HepG2 (cell line): ENCODE data around the gene TMEM39A. TPM values are rescaled to one million over a fixed set of nuclear protein-coding genes. Genes with fewer than 3 reads are reported as not detected.

Experiments used
- ATAC-seq: fragments of 200-7000 bp; cut with Tn5 transposase; 3 replicates; pipeline ENCODE4 v1.9.1; 2020; ENCODE audit warnings: mild to moderate bottlenecking, moderate library complexity
- BruUV-seq: library from RNA; stranded (reverse); fragments of 400-500 nt; replicated peaks from 2 replicates; lab custom pipeline; 2021; lab: Mats Ljungman, UMichigan
- CTCF ChIA-PET: fragments of 300-600 bp; formaldehyde crosslinking; extraction: SDS; loops from one replicate; lab custom pipeline; 2021; ENCODE audit warnings: low total read pairs, inconsistent platforms, low intra/inter-chr PET ratio; lab: Yijun Ruan, JAX
- POLR2A ChIA-PET: fragments of 350-600 bp; sonication (Branson Sonifier 250); formaldehyde crosslinking; loops from one replicate; lab custom pipeline; 2020; ENCODE audit warnings: antibody characterized with exemption, inconsistent platforms; lab: Yijun Ruan, JAX
- DNase-seq: peaks from one replicate; pipeline ENCODE4 v3.0.0-alpha.2; 2015; ENCODE audit warnings: low spot score
- FAIRE-seq: peaks from 3 replicates; lab custom pipeline; 2011; peaks lifted over from hg19 to GRCh38; lab: Jason Lieb, UNC
- H2AFZ ChIP-seq: one replicate; pipeline ENCODE4 v1.6.1; 2011; ENCODE audit warnings: low read length, inconsistent platforms
- H3K27ac ChIP-seq: fragments of 300-600 bp; 3 replicates; pipeline ENCODE4 v1.8.0; 2011; ENCODE audit warnings: mixed run types, mild to moderate bottlenecking, mixed read lengths, low read length, inconsistent platforms; ENCODE audit not compliant: insufficient read depth; ENCODE audit errors: extremely low read length
- H3K27me3 ChIP-seq, 2 experiments: fragments of 200-600 bp in 1 of 2; 2 replicates in 1 of 2; 3 replicates in 1 of 2; pipeline versions ENCODE4 v1.6.0 to v1.8.0; 2011; ENCODE audit warnings: low read length in 2 of 2, mild to moderate bottlenecking in 2 of 2, moderate library complexity in 2 of 2, inconsistent platforms in 1 of 2; ENCODE audit not compliant: insufficient read depth in 2 of 2, control insufficient read depth in 1 of 2
- H3K36me3 ChIP-seq, 2 experiments: fragments of 200-600 bp in 1 of 2; replicated peaks in 1 of 2; 2 replicates in 1 of 2; 3 replicates in 1 of 2; pipeline versions ENCODE4 v1.5.1 to v1.8.0; 2011; ENCODE audit warnings: low read length in 2 of 2, inconsistent platforms in 1 of 2; ENCODE audit not compliant: insufficient read depth in 2 of 2, control insufficient read depth in 1 of 2
- H3K4me1 ChIP-seq: 2 replicates; pipeline ENCODE4 v1.5.1; 2012; ENCODE audit warnings: low read length, inconsistent platforms; ENCODE audit not compliant: insufficient read depth
- H3K4me2 ChIP-seq: 2 replicates; pipeline ENCODE4 v1.6.0; 2011; ENCODE audit warnings: low read depth, low read length, inconsistent platforms
- H3K4me3 ChIP-seq, 3 experiments: fragments of 200-600 bp in 1 of 3; sonication (generic), shearing (Covaris generic) in 1 of 3; replicated peaks in 1 of 3; 2 replicates each; pipeline ENCODE4 v1.5.1; 2011 to 2016; ENCODE audit warnings: low read length in 3 of 3, inconsistent platforms in 2 of 3, low read depth in 2 of 3, mild to moderate bottlenecking in 2 of 3, control low read depth in 1 of 3, mixed read lengths in 1 of 3; ENCODE audit not compliant: insufficient read depth in 1 of 3
- H3K79me2 ChIP-seq: one replicate; pipeline ENCODE4 v1.6.1; 2011; ENCODE audit warnings: low read length, inconsistent platforms; ENCODE audit not compliant: insufficient read depth
- H3K9ac ChIP-seq: 2 replicates; pipeline ENCODE4 v1.6.0; 2011; ENCODE audit warnings: mild to moderate bottlenecking, low read depth, low read length, inconsistent platforms; ENCODE audit not compliant: insufficient read depth
- H3K9me3 ChIP-seq: 2 replicates; pipeline ENCODE4 v1.5.1; 2012; ENCODE audit warnings: mild to moderate bottlenecking, low read length
- H4K20me1 ChIP-seq: 2 replicates; pipeline ENCODE4 v1.6.0; 2011; ENCODE audit warnings: inconsistent platforms, mild to moderate bottlenecking, low read length, moderate library complexity; ENCODE audit not compliant: insufficient read depth
- NFKB2 ChIP-seq: sonication (generic); formaldehyde crosslinking; IDR thresholded peaks from 2 replicates; pipeline ENCODE4 v1.4.0; 2020; ENCODE audit warnings: missing genetic modification reagents, borderline replicate concordance
- STAG1 ChIP-seq: sonication (generic); formaldehyde crosslinking; IDR thresholded peaks from 2 replicates; pipeline ENCODE4 v1.4.0; 2020; ENCODE audit warnings: missing genetic modification reagents
- ZBTB25 ChIP-seq: IDR thresholded peaks from 2 replicates; pipeline ENCODE4 v1.6.1; 2018; ENCODE audit warnings: missing genetic modification reagents
- ZNF839 ChIP-seq: sonication (generic); formaldehyde crosslinking; IDR thresholded peaks from 2 replicates; pipeline ENCODE4 v1.4.0; 2020; ENCODE audit warnings: missing genetic modification reagents, mild to moderate bottlenecking, borderline replicate concordance
- WGBS: methylation state at CpG from one replicate; pipeline ENCODE4 v1.1.6; 2017; ENCODE audit warnings: low lambda C conversion rate; 5-methylcytosine and 5-hydroxymethylcytosine counted together
- in situ Hi-C: cut with HindIII; loops from 2 replicates; pipeline ENCODE4 v1.10.0; 2017; ENCODE audit warnings: low pct_unique_long_range_greater_than_20kb; ENCODE audit not compliant: extremely low pct_ligation_motif_present
- intact Hi-C: fragments of 100-400 bp; cut with micrococcal nuclease; formaldehyde crosslinking; loops from one replicate; pipeline ENCODE4 v1.10.0; 2022; ENCODE audit not compliant: unreplicated experiment
- polyA plus RNA-seq, 8 experiments: library from polyadenylated mRNA; depleted of rRNA in 3 of 8; stranded (reverse) in 7 of 8; unstranded in 1 of 8; fragments of >200 nt; fragmentation: Illumina TruSeq in 4 of 8; extraction: Trizol in 4 of 8; gene quantifications; 2 replicates each; pipeline versions ENCODE4 v1.2.1 to v1.2.3, GENCODE V29; 2011 to 2016; ENCODE audit warnings: low read depth in 4 of 8, missing spikeins in 1 of 8, mixed read lengths in 1 of 8; ENCODE audit not compliant: insufficient read depth in 1 of 8
- total RNA-seq, 5 experiments: library from RNA; depleted of rRNA; stranded (reverse); fragments of >200 nt; fragmentation: Illumina TruSeq; extraction: Trizol; gene quantifications; 2 replicates each; pipeline ENCODE4 v1.2.3, GENCODE V29; 2016; ENCODE audit warnings: low read depth in 1 of 5
- TF ChIP-seq, protein P1 (sequence below): sonication (generic); formaldehyde crosslinking; IDR thresholded peaks from 2 replicates; pipeline ENCODE4 v1.8.0; 2023; ENCODE audit warnings: mild to moderate bottlenecking, missing genetic modification reagents
- TF ChIP-seq, protein P2 (sequence below): sonication (generic); formaldehyde crosslinking; IDR thresholded peaks from 2 replicates; pipeline ENCODE4 v1.5.0; 2020; ENCODE audit warnings: mild to moderate bottlenecking, missing genetic modification reagents, moderate library complexity

The TMEM39A gene
- total and polyA plus RNA-seq, 2 of the 13 experiments (the other 11 are each of a cell fraction or from before 2014, with no cell fraction given): 55.8 to 64.9 TPM

- no peaks in the 10 kb centered on the region for H3K79me2 ChIP-seq
- ChIA-PET POLR2A (no interaction called here), CTCF (interaction anchor here (0.9 kb wide), 1 partner anchor 179 kb away, joined by 4 read pairs; the partner anchor contains the start of gene CD80)
- no peaks in the 10 kb centered on the region for H3K27me3 ChIP-seq
- DNase-seq (no peak), FAIRE-seq (no peak), ATAC-seq (peak; percentile 77)
- no peak overlapping the region for H3K4me3 ChIP-seq
- H3K4me2 ChIP-seq: no peak overlapping the region
- in situ Hi-C loops: no loop called here
- no peaks in the 10 kb centered on the region for H3K4me1 ChIP-seq
- no peaks in the 10 kb centered on the region for H3K9me3 ChIP-seq
- BruUV-seq: no TSS peak
- intact Hi-C loops: no loop called here
- H3K9ac ChIP-seq: no peak overlapping the region
- no peaks in the 10 kb centered on the region for H4K20me1 ChIP-seq
- H2AFZ ChIP-seq: no peak overlapping the region
- H3K36me3 ChIP-seq: no peaks in the 10 kb centered on the region
- TF ChIP-seq ZNF839 (CRISPR knock-in tag) (no peak), ZBTB25 (CRISPR knock-in tag) (no peak), STAG1 (CRISPR knock-in tag) (peak; percentile 45), NFKB2 (CRISPR knock-in tag) (no peak)
- TF ChIP-seq, protein P1, sequence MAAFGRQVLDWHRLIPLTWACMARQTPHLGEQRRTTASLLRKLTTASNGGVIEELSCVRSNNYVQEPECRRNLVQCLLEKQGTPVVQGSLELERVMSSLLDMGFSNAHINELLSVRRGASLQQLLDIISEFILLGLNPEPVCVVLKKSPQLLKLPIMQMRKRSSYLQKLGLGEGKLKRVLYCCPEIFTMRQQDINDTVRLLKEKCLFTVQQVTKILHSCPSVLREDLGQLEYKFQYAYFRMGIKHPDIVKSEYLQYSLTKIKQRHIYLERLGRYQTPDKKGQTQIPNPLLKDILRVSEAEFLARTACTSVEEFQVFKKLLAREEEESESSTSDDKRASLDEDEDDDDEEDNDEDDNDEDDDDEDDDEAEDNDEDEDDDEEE (CRISPR knock-in tag): no peak
- TF ChIP-seq, protein P2, sequence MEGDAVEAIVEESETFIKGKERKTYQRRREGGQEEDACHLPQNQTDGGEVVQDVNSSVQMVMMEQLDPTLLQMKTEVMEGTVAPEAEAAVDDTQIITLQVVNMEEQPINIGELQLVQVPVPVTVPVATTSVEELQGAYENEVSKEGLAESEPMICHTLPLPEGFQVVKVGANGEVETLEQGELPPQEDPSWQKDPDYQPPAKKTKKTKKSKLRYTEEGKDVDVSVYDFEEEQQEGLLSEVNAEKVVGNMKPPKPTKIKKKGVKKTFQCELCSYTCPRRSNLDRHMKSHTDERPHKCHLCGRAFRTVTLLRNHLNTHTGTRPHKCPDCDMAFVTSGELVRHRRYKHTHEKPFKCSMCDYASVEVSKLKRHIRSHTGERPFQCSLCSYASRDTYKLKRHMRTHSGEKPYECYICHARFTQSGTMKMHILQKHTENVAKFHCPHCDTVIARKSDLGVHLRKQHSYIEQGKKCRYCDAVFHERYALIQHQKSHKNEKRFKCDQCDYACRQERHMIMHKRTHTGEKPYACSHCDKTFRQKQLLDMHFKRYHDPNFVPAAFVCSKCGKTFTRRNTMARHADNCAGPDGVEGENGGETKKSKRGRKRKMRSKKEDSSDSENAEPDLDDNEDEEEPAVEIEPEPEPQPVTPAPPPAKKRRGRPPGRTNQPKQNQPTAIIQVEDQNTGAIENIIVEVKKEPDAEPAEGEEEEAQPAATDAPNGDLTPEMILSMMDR: peak; percentile 41
- TF ChIP-seq, all 625 proteins: peak for 2
- whole genome bisulfite sequencing: 12% methylated on average over 3 of the region's 3 CpGs
- H3K27ac ChIP-seq: no peak overlapping the region
Observed at GRCh38 chr3:119380697-119381096, 82.7 kb downstream of the TMEM39A start.

Other genes starting within 250 kb of the TMEM39A start
- 23.8 and 29.0 TPM in 2 replicates for gene B4GALT4, start 222.7 kb downstream of the TMEM39A start, total RNA-seq (2016; rRNA removed; fragmentation: Illumina TruSeq; extraction: Trizol)
- 15.1 and 16.9 TPM in 2 replicates for gene B4GALT4, start 222.7 kb downstream of the TMEM39A start, polyA plus RNA-seq (2011; rRNA removed)
- gene ARHGAP31, start 169.2 kb downstream of the TMEM39A start, total RNA-seq (2016; rRNA removed; fragmentation: Illumina TruSeq; extraction: Trizol): not detected in 2 replicates
- not detected in 2 replicates for gene ARHGAP31, start 169.2 kb downstream of the TMEM39A start, polyA plus RNA-seq (2011; rRNA removed)
- gene POGLUT1, start 5.3 kb upstream of the TMEM39A start, total RNA-seq (2016; rRNA removed; fragmentation: Illumina TruSeq; extraction: Trizol): 14.2 and 22.9 TPM in 2 replicates
- gene POGLUT1, start 5.3 kb upstream of the TMEM39A start, polyA plus RNA-seq (2011; rRNA removed): 12.9 and 15.3 TPM in 2 replicates
- gene TIMMDC1, start 34.9 kb upstream of the TMEM39A start, total RNA-seq (2016; rRNA removed; fragmentation: Illumina TruSeq; extraction: Trizol): 77.8 and 78.2 TPM in 2 replicates
- gene TIMMDC1, start 34.9 kb upstream of the TMEM39A start, polyA plus RNA-seq (2011; rRNA removed): 41.9 and 50.0 TPM in 2 replicates
- not detected in 2 replicates for gene CD80, start 96.0 kb upstream of the TMEM39A start, total RNA-seq (2016; rRNA removed; fragmentation: Illumina TruSeq; extraction: Trizol)
- not detected in 2 replicates for gene CD80, start 96.0 kb upstream of the TMEM39A start, polyA plus RNA-seq (2011; rRNA removed)
- gene ADPRH, start 115.9 kb upstream of the TMEM39A start, total RNA-seq (2016; rRNA removed; fragmentation: Illumina TruSeq; extraction: Trizol): 0.15 TPM in 1 of 2 replicates, not detected in the other
- gene ADPRH, start 115.9 kb upstream of the TMEM39A start, polyA plus RNA-seq (2011; rRNA removed): 0.01 and 0.07 TPM in 2 replicates
- 0.11 TPM in 1 of 2 replicates, not detected in the other for gene PLA1A, start 134.3 kb upstream of the TMEM39A start, total RNA-seq (2016; rRNA removed; fragmentation: Illumina TruSeq; extraction: Trizol)
- gene PLA1A, start 134.3 kb upstream of the TMEM39A start, polyA plus RNA-seq (2011; rRNA removed): 0.16 and 0.18 TPM in 2 replicates
- 0.18 TPM in 1 of 2 replicates, not detected in the other for gene POPDC2, start 197.0 kb upstream of the TMEM39A start, total RNA-seq (2016; rRNA removed; fragmentation: Illumina TruSeq; extraction: Trizol)
- gene POPDC2, start 197.0 kb upstream of the TMEM39A start, polyA plus RNA-seq (2011; rRNA removed): 0.55 and 0.58 TPM in 2 replicates
- gene COX17, start 213.8 kb upstream of the TMEM39A start, total RNA-seq (2016; rRNA removed; fragmentation: Illumina TruSeq; extraction: Trizol): 51.0 and 66.2 TPM in 2 replicates
- gene COX17, start 213.8 kb upstream of the TMEM39A start, polyA plus RNA-seq (2011; rRNA removed): 34.3 and 41.4 TPM in 2 replicates
- gene CFAP91, start 239.4 kb upstream of the TMEM39A start, total RNA-seq (2016; rRNA removed; fragmentation: Illumina TruSeq; extraction: Trizol): not detected in 2 replicates
- not detected in 2 replicates for gene CFAP91, start 239.4 kb upstream of the TMEM39A start, polyA plus RNA-seq (2011; rRNA removed)